HAP-1 (cell line): ENCODE results near the gene TPX2.

Experiments used
- DNase-seq, 2 experiments: peaks; one replicate each; pipeline ENCODE4 v3.0.0-alpha.2; 2016 to 2020; ENCODE audit warnings: low spot score in 2 of 2
- H3K27me3 ChIP-seq: fragments of 250-450 bp; sonication (Bioruptor Pico); 2 replicates; pipeline ENCODE4 v1.5.1; 2020; ENCODE audit warnings: low read depth, mild to moderate bottlenecking, moderate library complexity
- H3K36me3 ChIP-seq: fragments of 250-450 bp; sonication (Bioruptor Pico); replicated peaks from 2 replicates; pipeline ENCODE4 v1.5.1; 2020; ENCODE audit warnings: mild to moderate bottlenecking
- H3K4me1 ChIP-seq: fragments of 250-450 bp; sonication (Bioruptor Pico); 2 replicates; pipeline ENCODE4 v1.5.1; 2020; ENCODE audit warnings: mild to moderate bottlenecking
- H3K4me3 ChIP-seq: fragments of 250-450 bp; sonication (Bioruptor Pico); 2 replicates; pipeline ENCODE4 v1.5.1; 2020; ENCODE audit warnings: mild to moderate bottlenecking, moderate library complexity
- H3K9me3 ChIP-seq: fragments of 250-450 bp; sonication (Bioruptor Pico); 2 replicates; pipeline ENCODE4 v1.5.1; 2020; ENCODE audit warnings: mild to moderate bottlenecking, moderate library complexity
- in situ Hi-C: fragments of 300-500 bp; cut with MboI; formaldehyde crosslinking; loops from 3 replicates; pipeline ENCODE4 v1.14.3; 2020; ENCODE audit warnings: low sequenced_read_pairs, inconsistent platforms, mixed read lengths

The TPX2 gene, protein sequence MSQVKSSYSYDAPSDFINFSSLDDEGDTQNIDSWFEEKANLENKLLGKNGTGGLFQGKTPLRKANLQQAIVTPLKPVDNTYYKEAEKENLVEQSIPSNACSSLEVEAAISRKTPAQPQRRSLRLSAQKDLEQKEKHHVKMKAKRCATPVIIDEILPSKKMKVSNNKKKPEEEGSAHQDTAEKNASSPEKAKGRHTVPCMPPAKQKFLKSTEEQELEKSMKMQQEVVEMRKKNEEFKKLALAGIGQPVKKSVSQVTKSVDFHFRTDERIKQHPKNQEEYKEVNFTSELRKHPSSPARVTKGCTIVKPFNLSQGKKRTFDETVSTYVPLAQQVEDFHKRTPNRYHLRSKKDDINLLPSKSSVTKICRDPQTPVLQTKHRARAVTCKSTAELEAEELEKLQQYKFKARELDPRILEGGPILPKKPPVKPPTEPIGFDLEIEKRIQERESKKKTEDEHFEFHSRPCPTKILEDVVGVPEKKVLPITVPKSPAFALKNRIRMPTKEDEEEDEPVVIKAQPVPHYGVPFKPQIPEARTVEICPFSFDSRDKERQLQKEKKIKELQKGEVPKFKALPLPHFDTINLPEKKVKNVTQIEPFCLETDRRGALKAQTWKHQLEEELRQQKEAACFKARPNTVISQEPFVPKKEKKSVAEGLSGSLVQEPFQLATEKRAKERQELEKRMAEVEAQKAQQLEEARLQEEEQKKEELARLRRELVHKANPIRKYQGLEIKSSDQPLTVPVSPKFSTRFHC

DNA sequence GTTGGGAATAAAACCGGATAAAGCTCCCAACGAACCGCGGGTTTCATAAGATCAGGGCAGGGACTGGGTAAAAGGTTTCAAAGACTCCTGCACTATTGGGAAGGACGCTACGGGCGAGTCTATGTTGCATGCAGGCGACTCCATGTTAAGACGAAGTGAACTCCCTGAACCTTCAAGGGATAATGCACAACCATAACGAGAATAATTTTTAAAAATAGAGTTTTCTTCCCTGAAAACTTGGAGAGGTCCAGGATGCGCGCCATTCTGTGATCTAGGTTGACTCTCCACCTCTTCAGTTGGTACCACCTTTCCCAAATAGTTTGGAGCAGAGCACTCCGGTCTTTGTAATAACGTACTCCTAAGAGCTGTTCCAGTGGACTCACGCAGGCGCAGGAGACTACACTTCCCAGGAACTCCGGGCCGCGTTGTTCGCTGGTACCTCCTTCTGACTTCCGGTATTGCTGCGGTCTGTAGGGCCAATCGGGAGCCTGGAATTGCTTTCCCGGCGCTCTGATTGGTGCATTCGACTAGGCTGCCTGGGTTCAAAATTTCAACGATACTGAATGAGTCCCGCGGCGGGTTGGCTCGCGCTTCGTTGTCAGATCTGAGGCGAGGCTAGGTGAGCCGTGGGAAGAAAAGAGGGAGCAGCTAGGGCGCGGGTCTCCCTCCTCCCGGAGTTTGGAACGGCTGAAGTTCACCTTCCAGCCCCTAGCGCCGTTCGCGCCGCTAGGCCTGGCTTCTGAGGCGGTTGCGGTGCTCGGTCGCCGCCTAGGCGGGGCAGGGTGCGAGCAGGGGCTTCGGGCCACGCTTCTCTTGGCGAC, at the start of gene TPX2:
TSS of gene TPX2 (plus strand) at position 562 of the 821 bp plus-strand sequence. CDS start 18,187 bp downstream, outside the sequence.
- DNase-seq: peak; percentile 97 to 98
- Histone ChIP-seq H3K4me1 (no peaks in the 10 kb centered on the region; the same call in none of the 2 replicates), H3K9me3 (no peaks in the 10 kb centered on the region), H3K36me3 (peaks cover 17% of the 10 kb centered on the region), H3K27me3 (no peaks in the 10 kb centered on the region), H3K4me3 (peak within 1 kb of the TSS; percentile 89)
- in situ Hi-C loops: no loop called here

DNA sequence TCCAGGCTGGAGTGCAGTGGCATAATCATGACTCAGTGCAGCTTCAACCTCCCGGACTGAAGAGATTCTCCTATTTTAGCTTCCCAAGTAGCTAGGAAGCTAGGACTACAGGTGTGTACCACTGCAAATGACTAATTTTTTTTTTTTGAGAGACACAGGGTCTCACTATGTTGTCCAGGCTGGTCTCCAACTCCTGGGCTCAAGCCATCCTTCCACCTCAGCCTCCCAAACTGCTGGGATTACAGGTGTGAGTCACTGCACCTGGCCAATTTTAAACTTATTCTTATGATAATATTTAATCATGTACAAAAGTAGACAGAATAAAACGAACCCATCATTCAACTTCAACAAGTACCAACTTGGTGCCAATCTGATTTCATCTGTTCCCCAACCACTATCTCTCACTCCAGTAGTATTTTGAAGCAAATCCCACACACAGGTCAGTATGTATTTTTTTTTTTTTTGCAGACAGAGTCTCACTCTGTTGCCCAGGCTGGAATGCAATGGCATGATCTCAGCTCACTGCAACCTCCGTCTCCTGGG, 48.9 kb upstream of the TPX2 start:
- in situ Hi-C loops: no loop called here
- peaks cover 26% of the 10 kb centered on the region for H3K4me1 ChIP-seq
- peaks cover 8% of the 10 kb centered on the region for H3K36me3 ChIP-seq

DNA sequence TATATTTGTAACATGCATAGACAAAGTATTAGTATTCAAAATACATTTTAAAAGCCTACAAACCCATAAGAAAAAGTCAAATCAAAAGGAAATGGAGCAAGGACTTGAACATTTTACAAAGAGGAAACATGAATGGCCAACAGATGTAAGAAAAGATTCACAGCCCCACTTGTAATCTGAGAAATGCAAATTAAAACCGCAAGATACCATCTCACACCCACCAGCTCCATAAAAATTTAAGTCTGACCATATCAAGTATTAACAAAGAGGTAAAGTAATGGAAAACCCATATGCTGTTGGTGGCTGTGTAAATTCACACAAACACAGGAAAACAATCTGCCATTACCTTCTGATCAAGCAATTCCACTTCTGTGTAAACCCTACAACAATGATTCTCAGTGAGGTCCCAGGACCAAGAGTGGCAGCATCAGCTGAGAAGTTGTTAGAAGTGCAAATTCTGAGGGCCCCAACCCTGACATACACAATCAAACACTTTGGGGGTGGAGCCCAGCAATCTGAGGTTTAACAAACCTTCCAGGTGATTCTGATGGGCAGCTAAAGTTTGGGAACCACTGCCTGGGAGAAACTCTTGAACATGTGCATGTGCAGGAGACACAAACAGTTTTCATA, 47.3 kb upstream of the TPX2 start:
- in situ Hi-C loops: no loop called here
- H3K4me3 ChIP-seq: no peak overlapping the region
- H3K36me3 ChIP-seq: peaks cover 8% of the 10 kb centered on the region

More for the DNA sequence above, 48.9 kb upstream of the TPX2 start:
- no peaks in the 10 kb centered on the region; the same call in 1 of the 2 replicates for H3K9me3 ChIP-seq
- no peak overlapping the region for H3K4me3 ChIP-seq
- H3K27me3 ChIP-seq: no peaks in the 10 kb centered on the region
- DNase-seq: no peak

DNA sequence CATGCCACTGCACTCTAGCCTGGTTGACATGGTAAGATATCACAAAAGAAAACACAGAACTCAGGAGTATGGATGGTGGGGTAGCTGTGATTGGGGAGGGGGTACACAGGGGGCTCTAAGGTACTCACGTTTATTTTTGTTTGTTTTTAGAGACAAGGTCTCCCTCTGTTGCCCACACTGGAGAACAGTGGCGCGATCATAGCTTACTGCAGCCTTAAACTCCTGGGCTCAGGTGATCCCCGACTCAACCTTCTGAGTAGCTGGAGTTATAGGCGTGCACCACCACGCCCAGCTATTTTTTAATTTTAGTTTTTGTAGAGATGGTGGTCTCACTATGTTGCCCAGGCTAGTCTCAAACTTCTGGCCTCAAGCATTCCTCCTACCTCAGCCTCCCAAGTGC, 45.7 kb upstream of the TPX2 start:
- DNase-seq: no peak
- H3K36me3 ChIP-seq: peaks cover 3% of the 10 kb centered on the region
- peaks cover 15% of the 10 kb centered on the region for H3K4me1 ChIP-seq
- no peaks in the 10 kb centered on the region; the same call in 1 of the 2 replicates for H3K9me3 ChIP-seq
- H3K27me3 ChIP-seq: no peaks in the 10 kb centered on the region
- in situ Hi-C loops: no loop called here
- no peak overlapping the region for H3K4me3 ChIP-seq

More for the DNA sequence above, 47.3 kb upstream of the TPX2 start:
- no peaks in the 10 kb centered on the region for H3K27me3 ChIP-seq
- H3K4me1 ChIP-seq: peaks cover 15% of the 10 kb centered on the region
- peak; percentile 39 to 77 for DNase-seq
- H3K9me3 ChIP-seq: no peaks in the 10 kb centered on the region; the same call in 1 of the 2 replicates

DNA sequence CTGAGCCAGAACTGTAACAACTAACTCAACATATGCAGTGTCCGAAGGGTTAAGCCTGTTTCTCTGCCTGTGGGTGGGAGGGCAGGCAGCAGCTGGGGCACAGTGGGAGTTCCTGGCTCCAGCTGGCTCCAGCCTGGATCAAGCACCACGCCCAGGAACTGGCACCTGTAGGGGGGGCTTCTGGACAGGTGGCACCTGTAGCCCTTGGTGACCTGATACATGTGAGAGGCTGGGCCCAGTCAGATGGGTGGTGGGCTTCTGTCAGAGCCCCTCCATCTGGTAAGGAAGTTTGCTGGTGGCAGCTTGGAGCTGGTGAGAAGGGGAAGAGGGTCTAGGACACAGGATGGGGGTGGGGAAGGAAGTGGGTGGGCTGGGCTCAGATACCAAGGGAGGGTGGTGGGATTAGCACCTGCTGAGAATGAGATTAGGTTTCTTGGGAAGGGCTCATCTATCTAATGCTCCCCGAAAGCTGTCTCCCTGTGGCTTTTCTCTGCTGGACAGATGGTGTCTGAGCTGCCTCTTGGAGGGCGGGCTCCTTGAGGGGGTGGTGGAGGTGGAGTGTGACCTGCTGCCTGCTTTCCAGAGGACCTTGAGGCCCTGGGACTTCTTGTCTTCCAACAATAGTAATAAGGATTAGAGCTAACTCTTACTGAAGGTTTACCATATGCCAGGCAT, 45.0 kb upstream of the TPX2 start:
- Histone ChIP-seq H3K4me1 (peaks cover 15% of the 10 kb centered on the region), H3K27me3 (no peaks in the 10 kb centered on the region), H3K9me3 (no peaks in the 10 kb centered on the region), H3K4me3 (no peak overlapping the region), H3K36me3 (no peaks in the 10 kb centered on the region; the same call in 1 of the 2 replicates)
- no peak for DNase-seq
- in situ Hi-C loops: no loop called here

DNA sequence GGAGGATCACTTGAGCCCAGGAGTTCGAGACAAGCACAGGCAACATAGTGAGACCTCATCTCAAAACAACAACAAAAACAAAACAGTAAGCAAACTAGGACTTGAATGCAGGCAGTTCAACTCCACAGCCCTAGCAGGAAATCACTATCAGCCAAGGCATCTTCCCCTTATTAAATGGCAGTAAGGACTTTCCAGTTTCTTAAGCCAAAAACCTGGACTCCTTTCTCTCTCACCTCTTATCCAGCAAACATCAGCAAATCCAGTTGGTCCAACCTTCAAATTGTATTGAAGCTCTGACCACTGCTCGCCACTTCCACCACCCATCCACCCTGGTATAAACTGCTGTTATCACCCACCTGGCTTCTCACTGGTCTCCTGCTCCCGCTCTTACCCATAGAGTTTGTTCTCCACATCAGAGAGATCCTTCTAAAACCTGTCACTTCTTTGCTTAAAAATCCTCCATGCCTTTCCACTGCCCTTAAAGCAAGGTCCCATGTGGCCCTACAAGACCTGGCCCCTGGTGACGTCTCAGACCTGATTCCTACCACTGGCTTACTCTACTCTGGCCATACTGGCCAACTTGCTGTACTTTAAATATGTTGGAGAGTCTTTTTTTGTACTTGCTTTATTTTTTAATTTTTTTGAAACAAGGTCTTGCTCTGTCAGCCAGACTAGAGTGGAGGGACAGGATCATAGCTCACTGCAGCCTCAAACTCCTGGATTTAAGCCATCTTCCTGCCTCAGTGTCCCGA, 44.1 kb upstream of the TPX2 start:
- Histone ChIP-seq H3K4me1 (peaks cover 15% of the 10 kb centered on the region), H3K9me3 (no peaks in the 10 kb centered on the region), H3K4me3 (no peak overlapping the region), H3K36me3 (peaks cover 3% of the 10 kb centered on the region; the same call in 1 of the 2 replicates), H3K27me3 (no peaks in the 10 kb centered on the region)
- in situ Hi-C loops: no loop called here
- no peak for DNase-seq

DNA sequence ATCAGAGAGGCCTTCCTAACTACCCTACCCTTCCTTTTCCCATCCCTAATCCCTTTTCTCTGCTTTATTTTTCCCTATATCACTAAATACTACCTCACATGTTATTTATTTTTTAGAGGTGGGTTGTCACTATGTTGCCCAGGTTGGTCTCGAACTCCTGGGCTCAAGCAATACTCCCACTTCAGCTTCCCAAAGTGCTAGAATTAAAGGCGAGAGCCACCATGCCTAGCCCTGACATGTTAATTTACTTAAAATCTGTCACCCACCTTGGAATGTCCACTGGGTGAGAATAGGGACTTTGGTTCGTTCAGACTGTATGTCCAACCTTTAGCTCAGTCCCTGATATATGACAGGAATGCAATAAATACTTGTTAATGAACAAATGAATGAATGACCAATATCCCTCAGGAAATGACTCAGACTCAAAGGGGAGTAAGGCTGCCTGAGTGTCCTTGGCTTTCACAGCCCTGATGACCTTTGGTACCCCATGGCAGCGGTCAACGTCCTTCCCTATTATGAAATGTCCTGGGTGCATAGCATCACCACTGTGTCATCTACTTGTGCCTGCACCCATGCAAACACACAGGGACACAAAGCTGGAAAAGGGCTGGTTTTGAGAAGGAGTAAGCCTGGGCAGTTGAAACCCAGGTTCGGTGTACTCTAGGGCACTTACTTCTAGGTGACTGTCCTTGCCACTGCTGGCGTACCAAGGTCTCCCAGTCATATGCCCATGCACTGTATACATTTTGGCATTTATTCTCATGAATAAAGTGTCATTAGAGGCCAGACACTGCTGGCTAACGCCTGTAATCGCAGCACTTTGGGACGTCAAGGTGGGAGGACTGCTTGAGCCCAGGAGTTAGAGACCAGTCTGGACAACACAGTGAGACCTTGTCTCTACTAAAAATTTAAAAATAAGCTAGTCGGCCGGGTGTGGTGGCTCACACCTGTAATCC, 43.0 kb upstream of the TPX2 start:
- peaks cover 11% of the 10 kb centered on the region for H3K4me1 ChIP-seq
- H3K4me3 ChIP-seq: no peak overlapping the region
- no peak for DNase-seq
- in situ Hi-C loops: no loop called here
- no peaks in the 10 kb centered on the region for H3K27me3 ChIP-seq
- H3K36me3 ChIP-seq: peaks cover 3% of the 10 kb centered on the region; the same call in 1 of the 2 replicates
- H3K9me3 ChIP-seq: no peaks in the 10 kb centered on the region

DNA sequence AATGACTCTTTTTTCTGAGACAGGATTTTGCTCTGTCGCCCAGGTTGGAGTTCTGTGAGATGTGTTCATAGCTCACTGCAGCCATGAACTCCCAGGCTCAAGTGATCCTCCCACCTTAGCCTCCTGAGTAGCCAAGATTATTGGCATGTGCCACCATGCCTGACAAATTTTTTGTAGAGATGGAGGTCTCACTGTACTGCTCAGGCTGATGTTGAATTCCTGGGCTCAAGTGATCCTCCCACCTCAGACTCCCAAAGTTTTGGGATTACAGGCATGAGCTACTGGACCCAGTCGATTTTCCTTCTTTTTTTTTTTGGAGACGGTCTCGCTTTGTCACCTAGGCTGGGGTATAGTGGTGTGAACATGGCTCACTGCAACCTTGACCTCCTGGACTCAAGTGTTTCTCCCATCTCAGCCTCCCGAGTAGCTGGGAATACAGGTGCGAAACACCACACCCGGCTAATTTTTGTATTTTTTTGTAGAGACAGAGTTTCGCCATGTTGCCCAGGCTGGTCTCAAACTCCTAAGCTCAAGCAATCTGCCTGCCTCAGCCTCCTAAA, 40.8 kb upstream of the TPX2 start:
- peaks cover 3% of the 10 kb centered on the region; the same call in 1 of the 2 replicates for H3K36me3 ChIP-seq
- in situ Hi-C loops: no loop called here

DNA sequence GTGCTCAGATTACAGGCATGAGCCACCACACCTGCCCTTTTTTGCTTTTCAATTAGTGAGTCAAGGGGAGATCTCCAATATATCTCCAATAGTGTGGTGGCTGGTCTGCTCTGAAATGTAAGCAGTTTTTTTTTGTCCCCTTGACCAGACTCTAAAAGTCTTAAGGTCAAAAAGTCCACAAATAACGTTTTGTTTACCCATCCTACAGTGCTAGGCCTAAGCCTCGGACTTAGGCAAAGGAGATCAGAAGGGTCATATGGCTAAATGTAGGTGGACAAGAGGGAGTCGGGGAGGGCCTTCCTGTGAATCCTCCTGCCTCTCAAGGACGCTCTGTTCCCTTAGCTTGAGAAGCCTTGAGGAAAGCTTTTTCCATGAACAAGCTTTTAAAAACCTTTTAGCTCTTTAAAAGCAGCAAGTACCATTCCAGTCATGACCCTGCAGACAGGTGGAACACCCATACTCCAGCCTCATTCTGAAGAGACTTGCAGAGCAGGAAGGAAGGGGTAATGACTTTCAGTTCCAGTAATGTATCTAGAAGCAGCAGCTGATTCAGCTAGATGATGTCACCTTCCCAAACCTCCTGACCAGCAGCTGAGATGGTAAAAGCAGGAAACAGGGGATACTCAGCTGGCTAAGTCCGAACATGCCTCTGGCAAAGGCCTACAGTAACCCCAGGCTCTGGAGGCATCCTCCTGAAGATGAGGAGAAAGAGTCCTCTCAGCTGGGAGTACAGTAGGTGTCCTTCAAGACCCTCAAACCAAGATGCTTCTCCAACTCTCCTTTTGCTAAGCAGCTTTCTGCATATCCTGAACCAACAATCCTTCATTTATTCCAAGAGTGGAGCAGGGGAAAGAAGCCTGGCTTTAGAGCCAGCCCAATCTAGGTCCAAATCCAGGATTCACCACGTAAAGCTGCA, 40.0 kb upstream of the TPX2 start:
- H3K36me3 ChIP-seq: peaks cover 3% of the 10 kb centered on the region; the same call in 1 of the 2 replicates
- H3K27me3 ChIP-seq: no peaks in the 10 kb centered on the region
- DNase-seq: no peak
- no peaks in the 10 kb centered on the region for H3K4me1 ChIP-seq
- in situ Hi-C loops: no loop called here
- no peaks in the 10 kb centered on the region for H3K9me3 ChIP-seq
- H3K4me3 ChIP-seq: no peak overlapping the region

More for the DNA sequence above, 40.8 kb upstream of the TPX2 start:
- no peaks in the 10 kb centered on the region for H3K27me3 ChIP-seq
- no peak for DNase-seq
- no peaks in the 10 kb centered on the region for H3K9me3 ChIP-seq
- H3K4me1 ChIP-seq: no peaks in the 10 kb centered on the region
- no peak overlapping the region for H3K4me3 ChIP-seq
